Liver (tissue), 9 donors: Measurements from ENCODE around the gene ST7. TPM values are rescaled to one million over a fixed set of nuclear protein-coding genes. Genes with fewer than 3 reads are reported as not detected.

Experiments
- DNase-seq: peaks from one replicate; pipeline ENCODE4 v3.0.0-alpha.2; 2017; ENCODE audit warnings: low spot score
- H3K27ac ChIP-seq, 2 donors: one replicate each; pipeline ENCODE4 v1.7.0; 2013; ENCODE audit warnings: inconsistent platforms in 2 of 2, low read length in 2 of 2, control low read depth in 1 of 2, low read depth in 1 of 2, mild to moderate bottlenecking in 1 of 2
- H3K27me3 ChIP-seq, 4 donors: one replicate each; pipeline versions ENCODE4 v1.6.1 to v1.7.0; 2013; ENCODE audit warnings: low read length in 3 of 4, inconsistent platforms in 1 of 4, mild to moderate bottlenecking in 1 of 4, moderate library complexity in 1 of 4; ENCODE audit not compliant: control insufficient read depth in 4 of 4, insufficient read depth in 4 of 4
- H3K36me3 ChIP-seq, 4 donors: one replicate each; pipeline versions ENCODE4 v1.6.1 to v1.7.0; 2013; ENCODE audit warnings: low read length in 3 of 4, mild to moderate bottlenecking in 3 of 4, low read depth in 1 of 4, moderate library complexity in 1 of 4; ENCODE audit not compliant: control insufficient read depth in 4 of 4, insufficient read depth in 3 of 4
- H3K4me1 ChIP-seq, 4 donors: one replicate each; pipeline versions ENCODE4 v1.6.1 to v1.7.0; 2013; ENCODE audit warnings: low read length in 3 of 4, mild to moderate bottlenecking in 3 of 4, moderate library complexity in 1 of 4; ENCODE audit not compliant: control insufficient read depth in 4 of 4, insufficient read depth in 4 of 4
- H3K4me3 ChIP-seq, 3 donors: one replicate each; pipeline versions ENCODE4 v1.6.1 to v1.7.0; 2013; ENCODE audit warnings: low read length in 3 of 3, control low read depth in 1 of 3, low read depth in 1 of 3, mild to moderate bottlenecking in 1 of 3
- H3K9ac ChIP-seq, 2 donors: one replicate each; pipeline ENCODE4 v1.7.0; 2013; ENCODE audit warnings: low read length in 2 of 2, mild to moderate bottlenecking in 2 of 2, moderate library complexity in 2 of 2, control low read depth in 1 of 2, low read depth in 1 of 2
- H3K9me3 ChIP-seq, 4 donors: one replicate each; pipeline versions ENCODE4 v1.6.1 to v1.7.0; 2013; ENCODE audit warnings: low read length in 3 of 4; ENCODE audit not compliant: control insufficient read depth in 4 of 4
- EGR1 ChIP-seq, 2 donors: IDR thresholded peaks; 2 replicates each; pipeline ENCODE4 v1.6.1; 2016 to 2018; ENCODE audit warnings: antibody characterized with exemption in 2 of 2, low read depth in 2 of 2
- FOXA1 ChIP-seq: IDR thresholded peaks from 2 replicates; pipeline ENCODE4 v1.6.1; 2016; ENCODE audit warnings: antibody characterized with exemption
- GABPA ChIP-seq, 2 donors: IDR thresholded peaks in 1 of 2; conservative IDR thresholded peaks in 1 of 2; 2 replicates each; pipeline ENCODE4 v1.6.1; 2016; ENCODE audit warnings: antibody characterized with exemption in 2 of 2, mild to moderate bottlenecking in 1 of 2, moderate library complexity in 1 of 2
- HNF4G ChIP-seq: IDR thresholded peaks from 2 replicates; pipeline ENCODE4 v1.6.1; 2016; ENCODE audit warnings: antibody characterized with exemption
- JUND ChIP-seq, 2 donors: IDR thresholded peaks; 2 replicates each; pipeline ENCODE4 v1.6.1; 2016; ENCODE audit warnings: antibody characterized with exemption in 2 of 2
- NR2F2 ChIP-seq: IDR thresholded peaks from 2 replicates; pipeline ENCODE4 v1.6.1; 2016; ENCODE audit warnings: antibody characterized with exemption
- RAD21 ChIP-seq, 2 donors: IDR thresholded peaks; 2 replicates each; pipeline ENCODE4 v1.6.1; 2016; ENCODE audit warnings: antibody characterized with exemption in 2 of 2, mild to moderate bottlenecking in 2 of 2
- RXRA ChIP-seq, 2 donors: IDR thresholded peaks; 2 replicates each; pipeline ENCODE4 v1.6.1; 2017 to 2018; ENCODE audit warnings: antibody characterized with exemption in 2 of 2, mild to moderate bottlenecking in 1 of 2
- SP1 ChIP-seq: IDR thresholded peaks from 2 replicates; pipeline ENCODE4 v1.6.1; 2018; ENCODE audit warnings: antibody characterized with exemption, mild to moderate bottlenecking
- TAF1 ChIP-seq: conservative IDR thresholded peaks from 2 replicates; pipeline ENCODE4 v1.6.1; 2016; ENCODE audit warnings: antibody characterized with exemption, mild to moderate bottlenecking
- YY1 ChIP-seq: IDR thresholded peaks from 2 replicates; pipeline ENCODE4 v1.6.1; 2016; ENCODE audit warnings: antibody characterized with exemption, mild to moderate bottlenecking
- WGBS: extraction: QIAGEN DNeasy Blood & Tissue Kit; methylation state at CpG from one replicate; pipeline ENCODE4 v1.1.7; 2013; 5-methylcytosine and 5-hydroxymethylcytosine counted together
- polyA plus RNA-seq, 2 donors: library from polyadenylated mRNA; stranded (reverse) in 1 of 2; unstranded in 1 of 2; fragments of 200-250 nt in 1 of 2; fragments of >200 nt in 1 of 2; fragmentation: Nextera tagmentation in 1 of 2; extraction: Ambion mirVana in 1 of 2; gene quantifications; one replicate each; pipeline versions ENCODE4 v1.2.1 to v1.2.3, GENCODE V29; 2013 to 2015
- total RNA-seq, 2 donors: library from RNA; depleted of rRNA; stranded (reverse); fragments of >200 nt; gene quantifications; one replicate each; pipeline ENCODE4 v1.2.3, GENCODE V29; 2014
- TF ChIP-seq, protein P1 (sequence below): IDR thresholded peaks from 2 replicates; pipeline ENCODE4 v1.6.1; 2016; ENCODE audit warnings: antibody characterized with exemption
- TF ChIP-seq, protein P2 (sequence below): IDR thresholded peaks from 2 replicates; pipeline ENCODE4 v1.6.1; 2016; ENCODE audit warnings: antibody characterized with exemption, mild to moderate bottlenecking
- donor health status: healthy.
- donor health status: healthy.
- donor health status: healthy.
- donor health status: healthy.
- donor health status: healthy.

ST7 gene
- total and polyA plus RNA-seq, 4 donors = 13.5 to 30.7 (median 22.6) TPM

DNA sequence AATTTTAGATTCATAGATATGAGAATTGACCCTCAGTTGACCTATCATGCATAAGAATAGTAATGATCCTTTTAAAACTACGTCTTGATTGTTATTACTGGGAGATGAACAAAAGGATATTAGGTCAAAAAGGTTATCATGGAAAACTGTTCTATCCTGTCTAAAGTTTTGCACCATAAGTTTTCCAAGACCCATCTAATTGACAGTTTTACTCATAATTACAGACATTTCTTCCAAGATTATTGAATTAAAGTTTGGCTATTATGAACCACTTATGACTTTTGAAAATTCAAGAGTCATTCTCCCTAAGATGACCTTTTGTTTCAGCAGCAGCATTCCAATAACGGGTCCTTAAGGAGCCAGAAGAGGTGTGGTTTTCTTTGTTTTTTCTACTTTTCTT is 225.3 kb downstream of the ST7 start:
- Histone ChIP-seq H3K4me3 (no peak overlapping the region), H3K4me1 (no peaks in the 10 kb centered on the region), H3K27me3 (no peaks in the 10 kb centered on the region), H3K9me3 (no peaks in the 10 kb centered on the region), H3K36me3 (peaks cover 0 to 11% (median under 1%) of the 10 kb centered on the region in 4 donors), H3K27ac (no peak overlapping the region), H3K9ac (no peak overlapping the region)
- TF ChIP-seq, protein P1, sequence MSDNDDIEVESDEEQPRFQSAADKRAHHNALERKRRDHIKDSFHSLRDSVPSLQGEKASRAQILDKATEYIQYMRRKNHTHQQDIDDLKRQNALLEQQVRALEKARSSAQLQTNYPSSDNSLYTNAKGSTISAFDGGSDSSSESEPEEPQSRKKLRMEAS = no peak
- no peak for TF ChIP-seq NR2F2
- no peak for TF ChIP-seq EGR1 (IDR thresholded peaks at IDR 0.05; ENCODE audit: low read depth in 2 of 2)
- TF ChIP-seq YY1 = no peak
- no peak for TF ChIP-seq JUND (IDR thresholded peaks at IDR 0.05)
- no peak for TF ChIP-seq RAD21 (IDR thresholded peaks at IDR 0.05)
- TF ChIP-seq SP1 = no peak
- TF ChIP-seq, protein P2, sequence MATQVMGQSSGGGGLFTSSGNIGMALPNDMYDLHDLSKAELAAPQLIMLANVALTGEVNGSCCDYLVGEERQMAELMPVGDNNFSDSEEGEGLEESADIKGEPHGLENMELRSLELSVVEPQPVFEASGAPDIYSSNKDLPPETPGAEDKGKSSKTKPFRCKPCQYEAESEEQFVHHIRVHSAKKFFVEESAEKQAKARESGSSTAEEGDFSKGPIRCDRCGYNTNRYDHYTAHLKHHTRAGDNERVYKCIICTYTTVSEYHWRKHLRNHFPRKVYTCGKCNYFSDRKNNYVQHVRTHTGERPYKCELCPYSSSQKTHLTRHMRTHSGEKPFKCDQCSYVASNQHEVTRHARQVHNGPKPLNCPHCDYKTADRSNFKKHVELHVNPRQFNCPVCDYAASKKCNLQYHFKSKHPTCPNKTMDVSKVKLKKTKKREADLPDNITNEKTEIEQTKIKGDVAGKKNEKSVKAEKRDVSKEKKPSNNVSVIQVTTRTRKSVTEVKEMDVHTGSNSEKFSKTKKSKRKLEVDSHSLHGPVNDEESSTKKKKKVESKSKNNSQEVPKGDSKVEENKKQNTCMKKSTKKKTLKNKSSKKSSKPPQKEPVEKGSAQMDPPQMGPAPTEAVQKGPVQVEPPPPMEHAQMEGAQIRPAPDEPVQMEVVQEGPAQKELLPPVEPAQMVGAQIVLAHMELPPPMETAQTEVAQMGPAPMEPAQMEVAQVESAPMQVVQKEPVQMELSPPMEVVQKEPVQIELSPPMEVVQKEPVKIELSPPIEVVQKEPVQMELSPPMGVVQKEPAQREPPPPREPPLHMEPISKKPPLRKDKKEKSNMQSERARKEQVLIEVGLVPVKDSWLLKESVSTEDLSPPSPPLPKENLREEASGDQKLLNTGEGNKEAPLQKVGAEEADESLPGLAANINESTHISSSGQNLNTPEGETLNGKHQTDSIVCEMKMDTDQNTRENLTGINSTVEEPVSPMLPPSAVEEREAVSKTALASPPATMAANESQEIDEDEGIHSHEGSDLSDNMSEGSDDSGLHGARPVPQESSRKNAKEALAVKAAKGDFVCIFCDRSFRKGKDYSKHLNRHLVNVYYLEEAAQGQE = no peak
- WGBS = 85% methylated on average over 2 of the region's 2 CpGs
- no peak for DNase-seq

DNA sequence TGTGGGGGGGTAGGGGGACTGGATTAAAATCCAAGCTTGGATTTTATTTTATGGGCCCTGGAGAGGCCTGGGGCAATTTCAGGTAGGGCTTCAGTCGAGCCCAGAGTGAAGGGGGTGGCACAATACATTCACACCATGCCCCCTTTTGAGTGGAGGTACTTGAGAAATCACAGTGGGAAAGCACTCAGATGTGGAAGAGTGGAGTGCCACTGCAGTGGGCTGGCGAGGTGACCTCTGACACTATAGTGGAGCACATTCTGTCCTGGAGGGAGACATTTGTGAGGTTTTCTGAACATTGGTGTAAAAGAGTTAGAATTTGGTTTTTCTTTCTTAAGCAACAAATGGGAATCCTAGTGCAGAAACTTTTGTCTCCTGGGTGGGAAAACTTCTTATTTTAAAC is 226.4 kb downstream of the ST7 start:
- Histone ChIP-seq H3K36me3 (peaks cover 0 to 12% (median 0%) of the 10 kb centered on the region in 4 donors), H3K4me1 (no peaks in the 10 kb centered on the region), H3K4me3 (no peak overlapping the region), H3K27ac (no peak overlapping the region), H3K27me3 (no peaks in the 10 kb centered on the region), H3K9me3 (no peaks in the 10 kb centered on the region), H3K9ac (no peak overlapping the region)
- no peak for TF ChIP-seq RXRA (IDR thresholded peaks at IDR 0.05)
- TF ChIP-seq GABPA (IDR thresholded peaks at IDR 0.05 in 1 of 2, conservative IDR thresholded peaks at IDR 0.05 in 1 of 2) = no peak
- TF ChIP-seq TAF1 = no peak
- no peak for TF ChIP-seq HNF4G
- no peak for TF ChIP-seq EGR1 (IDR thresholded peaks at IDR 0.05; ENCODE audit: low read depth in 2 of 2)
- no peak for TF ChIP-seq NR2F2
- no peak for TF ChIP-seq FOXA1
- TF ChIP-seq YY1 = no peak
- TF ChIP-seq, protein P2 = no peak
- TF ChIP-seq RAD21 (IDR thresholded peaks at IDR 0.05) = no peak
- no peak for DNase-seq
- 96% methylated on average over 2 of the region's 2 CpGs for WGBS
